AG08395 (cell line): Measurements from ENCODE around the gene RPP25L.

Source experiments
- DNase-seq: peaks from one replicate; pipeline ENCODE4 v3.0.0; 2012; ENCODE audit warnings: mixed read lengths, low spot score

The RPP25L gene

GRCh38 chr9:34568774-34569173, 43.1 kb downstream of the RPP25L start:
- DNase-seq = no peak

DNA sequence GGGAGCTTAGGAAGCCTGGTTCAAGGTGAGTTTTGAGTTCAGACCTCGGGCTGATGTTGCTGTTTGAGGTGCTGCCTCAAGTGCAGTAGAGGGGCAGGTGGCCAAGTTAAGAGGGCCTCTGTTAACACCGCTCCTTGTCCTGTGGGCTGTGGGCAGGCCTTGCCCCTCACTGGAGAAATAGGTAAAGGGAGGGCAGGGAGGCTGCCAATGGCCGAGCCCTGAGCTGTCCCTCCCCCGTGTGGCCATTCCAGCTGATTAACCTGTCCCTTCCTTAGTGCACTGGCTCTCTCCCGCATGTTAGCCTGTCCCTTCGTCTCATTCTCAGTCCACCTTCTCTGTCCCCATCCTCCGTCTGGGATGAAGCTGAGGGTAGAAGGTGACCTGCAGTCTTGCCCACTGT, 43.8 kb downstream of the RPP25L start:
- no peak for DNase-seq

- no peak for DNase-seq
Observed at GRCh38 chr9:34566972-34567371, 44.9 kb downstream of the RPP25L start.

DNA sequence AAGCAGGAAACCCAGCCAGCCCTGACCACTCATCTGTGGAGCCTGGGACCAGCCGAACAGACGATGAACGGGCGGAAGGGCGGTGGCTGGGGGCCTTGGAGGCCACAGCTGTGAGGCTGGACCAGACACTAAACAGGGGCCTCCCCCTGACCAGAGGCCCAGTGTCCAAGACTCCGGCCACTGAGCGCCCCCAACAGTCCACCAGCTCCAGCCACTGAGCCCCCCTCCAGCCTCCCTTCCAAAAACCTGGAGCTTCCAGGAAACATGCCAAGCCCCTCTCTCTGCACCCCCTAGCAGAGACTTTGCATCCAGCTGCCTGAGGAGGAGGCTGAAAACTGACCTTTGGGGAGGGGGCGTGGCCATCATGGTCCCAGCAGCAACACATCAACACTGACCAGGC, 45.6 kb downstream of the RPP25L start:
- no peak for DNase-seq

GRCh38 chr9:34565856-34566255, 46.0 kb downstream of the RPP25L start:
- DNase-seq = no peak

GRCh38 chr9:34564617-34565016, 47.3 kb downstream of the RPP25L start:
- no peak for DNase-seq

GRCh38 chr9:34563262-34563661, 48.6 kb downstream of the RPP25L start:
- DNase-seq = no peak

DNA sequence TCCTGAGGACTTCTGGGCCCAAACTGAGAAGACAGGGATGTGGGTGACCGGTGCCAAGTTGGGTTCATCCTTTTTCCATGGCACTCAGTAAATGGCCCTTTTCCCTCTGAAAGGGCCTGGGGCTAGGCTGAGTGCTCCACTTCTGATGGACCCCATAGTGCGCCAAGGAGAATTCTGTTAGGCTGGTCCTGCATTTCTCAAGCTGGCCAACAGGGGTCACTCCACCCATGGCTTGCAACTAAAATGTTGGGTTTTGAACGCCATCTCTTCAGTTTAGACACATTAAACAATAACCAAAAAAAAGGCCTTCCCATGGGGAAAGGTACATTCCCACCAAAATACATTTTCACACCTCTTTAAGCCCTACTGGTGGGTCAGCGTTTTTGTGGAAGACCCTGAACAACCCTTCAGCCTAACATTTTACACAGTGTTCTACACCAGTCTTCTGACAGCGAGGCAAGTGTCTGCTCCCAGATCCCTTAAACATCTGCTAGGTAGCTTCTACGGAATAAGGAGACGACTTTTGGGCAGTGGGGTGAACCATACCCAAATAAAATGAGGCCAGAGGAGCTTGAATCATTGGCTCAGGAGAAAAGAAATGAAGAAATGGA, 49.7 kb downstream of the RPP25L start:
- DNase-seq = no peak

DNA sequence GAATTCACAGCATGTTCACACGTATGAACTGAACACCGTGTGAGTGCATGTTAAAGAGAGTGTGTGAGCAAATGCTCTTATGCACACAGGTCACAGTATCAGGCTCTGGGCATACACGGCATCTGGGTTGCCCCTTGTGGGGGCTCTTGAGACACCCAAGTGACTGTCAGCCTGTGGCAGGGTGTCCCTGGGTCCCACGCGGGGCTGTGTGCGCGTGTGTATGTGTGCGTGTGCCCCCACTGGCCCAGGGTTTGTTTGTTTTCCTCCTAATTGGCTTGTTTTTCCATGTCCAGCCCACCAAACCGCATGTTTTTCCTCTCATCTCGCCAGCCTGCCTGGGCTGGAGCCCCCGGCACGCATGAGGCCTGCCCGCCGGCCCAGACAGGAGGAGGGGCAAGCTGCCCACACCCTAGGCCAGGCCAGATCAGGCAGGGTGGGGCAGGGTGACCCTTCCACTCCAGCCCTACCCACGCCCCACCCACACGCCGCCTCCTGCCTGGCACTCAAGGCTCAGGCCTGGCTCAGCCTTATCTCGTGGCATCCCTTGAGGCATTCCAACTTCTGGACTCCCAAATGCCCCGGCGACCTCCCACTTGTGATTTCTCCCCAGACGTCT, 51.2 kb downstream of the RPP25L start:
- DNase-seq = no peak
